Activated CD4-positive, alpha-beta memory T cell treated with anti-CD3 and anti-CD28 coated beads, Interleukin-2, amount 10 ng/mL, durations not matched to agents 7 days and 5 days (primary cell): ENCODE data around the gene CTNNA2. TPM values are rescaled to one million over a fixed set of nuclear protein-coding genes. Genes with fewer than 3 reads are reported as not detected.

Experiments used
- CTCF ChIA-PET: fragments of 350-600 bp; sonication (Branson Sonifier 250); formaldehyde crosslinking; loops from one replicate; lab custom pipeline; 2021; ENCODE audit warnings: antibody characterized with exemption, inconsistent platforms; lab: Charles Lee
- POLR2A ChIA-PET: fragments of 350-600 bp; sonication (Branson Sonifier 250); formaldehyde crosslinking; loops from one replicate; lab custom pipeline; 2021; ENCODE audit warnings: antibody characterized with exemption; lab: Charles Lee
- DNase-seq: peaks from one replicate; pipeline ENCODE4 v3.0.0-alpha.2; 2020
- H3K27ac Mint-ChIP-seq: one replicate; pipeline ENCODE4 v1.8.0; 2021; ENCODE audit warnings: mild to moderate bottlenecking, mixed read lengths
- H3K27me3 Mint-ChIP-seq: one replicate; pipeline ENCODE4 v1.8.0; 2021; ENCODE audit warnings: mixed read lengths
- H3K36me3 Mint-ChIP-seq: one replicate; pipeline ENCODE4 v1.8.0; 2021; ENCODE audit warnings: low read depth, mixed read lengths
- H3K4me1 Mint-ChIP-seq: one replicate; pipeline ENCODE4 v1.8.0; 2021; ENCODE audit warnings: mixed read lengths
- H3K4me3 Mint-ChIP-seq: one replicate; pipeline ENCODE4 v1.8.0; 2021; ENCODE audit warnings: mild to moderate bottlenecking, mixed read lengths
- H3K9me3 Mint-ChIP-seq: one replicate; pipeline ENCODE4 v1.8.0; 2021; ENCODE audit warnings: mixed read lengths
- total RNA-seq, 2 experiments: library from RNA; stranded (reverse); gene quantifications; one replicate each; pipeline ENCODE4 v1.2.3, GENCODE V29; 2021

CTNNA2 gene
- total RNA-seq, 2 experiments from 2014 or later: not detected

DNA sequence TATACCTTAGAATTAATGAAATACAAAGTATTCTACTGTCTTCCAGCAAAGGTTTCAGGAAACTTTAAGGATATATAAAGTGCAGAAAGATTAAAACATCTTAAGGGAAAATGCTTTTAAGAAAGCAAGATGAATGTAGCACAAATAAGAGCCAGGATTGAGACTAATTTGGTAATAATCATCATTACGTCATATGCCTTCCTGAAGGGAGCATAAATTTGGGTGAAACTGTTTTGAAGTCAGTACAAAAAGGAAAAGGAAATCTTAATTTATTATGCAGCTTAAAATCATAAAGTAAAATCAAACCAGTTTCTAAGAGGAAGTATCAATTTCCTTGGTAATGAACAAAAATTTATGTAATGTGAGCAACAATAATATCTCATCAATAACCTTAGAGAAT lies 221.7 kb downstream of the CTNNA2 start:
- CTCF ChIA-PET: no interaction called here
- POLR2A ChIA-PET: no interaction called here
- H3K36me3 Mint-ChIP-seq: no peaks in the 10 kb centered on the region
- no peak overlapping the region for H3K4me3 Mint-ChIP-seq
- no peak overlapping the region for H3K27ac Mint-ChIP-seq
- no peak for DNase-seq
- H3K4me1 Mint-ChIP-seq: no peaks in the 10 kb centered on the region
- H3K9me3 Mint-ChIP-seq: peaks cover 5% of the 10 kb centered on the region
- no peaks in the 10 kb centered on the region for H3K27me3 Mint-ChIP-seq

DNA sequence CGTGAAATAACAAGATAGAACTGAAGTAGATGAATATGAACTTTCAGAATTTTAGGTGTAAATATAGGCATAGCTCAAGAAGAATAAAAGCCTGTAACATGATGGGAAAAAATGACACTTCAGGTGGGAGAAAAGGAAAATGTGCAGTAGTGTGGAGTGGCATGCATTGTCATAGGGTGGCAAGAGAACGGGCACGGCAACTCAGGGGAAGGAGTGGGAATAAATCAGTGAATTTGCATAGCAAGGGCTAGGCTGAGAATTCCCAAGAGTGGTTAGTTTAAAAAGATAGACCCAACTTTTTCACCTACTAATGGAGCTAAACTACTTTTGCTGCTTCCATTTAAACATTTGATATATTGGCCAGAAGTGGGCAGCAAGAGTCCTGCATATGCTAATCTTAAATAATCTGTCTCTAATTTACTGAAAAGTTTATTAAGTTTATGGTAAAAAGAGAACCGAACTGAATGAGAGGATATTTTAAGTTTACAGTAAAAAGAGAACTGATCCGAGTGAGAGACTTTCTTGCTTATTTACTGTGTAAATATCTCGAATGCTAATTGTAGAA lies 228.1 kb downstream of the CTNNA2 start:
- POLR2A ChIA-PET: no interaction called here
- Mint-ChIP-seq H3K4me1 (no peaks in the 10 kb centered on the region), H3K4me3 (no peak overlapping the region), H3K9me3 (peaks cover 10% of the 10 kb centered on the region), H3K27me3 (no peaks in the 10 kb centered on the region), H3K27ac (no peak overlapping the region), H3K36me3 (no peaks in the 10 kb centered on the region)
- CTCF ChIA-PET: no interaction called here
- DNase-seq: no peak

GRCh38 chr2:79750321-79750720 lies 237.5 kb downstream of the CTNNA2 start:
- no peak for DNase-seq
- H3K4me1 Mint-ChIP-seq: no peaks in the 10 kb centered on the region
- no peaks in the 10 kb centered on the region for H3K27me3 Mint-ChIP-seq
- no peak overlapping the region for H3K4me3 Mint-ChIP-seq
- ChIA-PET POLR2A (no interaction called here), CTCF (no interaction called here)
- no peaks in the 10 kb centered on the region for H3K36me3 Mint-ChIP-seq
- no peak overlapping the region for H3K27ac Mint-ChIP-seq
- peaks cover 8% of the 10 kb centered on the region for H3K9me3 Mint-ChIP-seq

DNA sequence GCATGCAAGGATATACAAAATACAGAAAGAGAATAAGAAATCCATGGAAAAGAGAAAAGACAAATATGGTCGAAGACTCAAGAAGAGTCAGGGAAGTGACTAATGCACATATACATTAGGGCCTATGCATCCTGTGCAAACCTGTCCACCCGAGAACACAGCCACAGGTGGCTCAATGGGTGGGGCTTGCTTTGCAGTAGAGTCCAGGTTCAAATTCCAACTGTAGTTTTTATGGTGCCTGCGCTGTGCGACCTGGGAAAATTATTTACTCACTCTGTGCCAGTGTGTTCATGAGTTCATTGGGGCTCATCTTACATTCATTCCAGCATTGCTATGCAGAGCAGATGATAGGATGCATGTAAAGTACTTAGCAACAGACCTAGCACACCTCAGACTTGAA lies 244.7 kb downstream of the CTNNA2 start:
- ChIA-PET POLR2A (no interaction called here), CTCF (no interaction called here)
- no peaks in the 10 kb centered on the region for H3K4me1 Mint-ChIP-seq

GRCh38 chr2:79758042-79758441 lies 245.2 kb downstream of the CTNNA2 start:
- H3K27ac Mint-ChIP-seq: no peak overlapping the region
- no peaks in the 10 kb centered on the region for H3K4me1 Mint-ChIP-seq
- ChIA-PET POLR2A (no interaction called here), CTCF (no interaction called here)
- H3K4me3 Mint-ChIP-seq: no peak overlapping the region
- peaks cover 9% of the 10 kb centered on the region for H3K9me3 Mint-ChIP-seq
- DNase-seq: no peak
- H3K27me3 Mint-ChIP-seq: no peaks in the 10 kb centered on the region
- no peaks in the 10 kb centered on the region for H3K36me3 Mint-ChIP-seq

More for the DNA sequence above, 244.7 kb downstream of the CTNNA2 start:
- peaks cover 9% of the 10 kb centered on the region for H3K9me3 Mint-ChIP-seq
- no peaks in the 10 kb centered on the region for H3K36me3 Mint-ChIP-seq
- no peaks in the 10 kb centered on the region for H3K27me3 Mint-ChIP-seq
- no peak overlapping the region for H3K27ac Mint-ChIP-seq
- DNase-seq: no peak
- H3K4me3 Mint-ChIP-seq: no peak overlapping the region

- POLR2A ChIA-PET: no interaction called here
- DNase-seq: no peak
- Mint-ChIP-seq H3K27me3 (no peaks in the 10 kb centered on the region), H3K36me3 (no peaks in the 10 kb centered on the region), H3K9me3 (peaks cover 6% of the 10 kb centered on the region), H3K4me1 (no peaks in the 10 kb centered on the region), H3K27ac (no peak overlapping the region), H3K4me3 (no peak overlapping the region)
- CTCF ChIA-PET: no interaction called here
These were observed 246.0 kb downstream of the CTNNA2 start for GRCh38 chr2:79758749-79759282.

- Mint-ChIP-seq H3K27me3 (no peaks in the 10 kb centered on the region), H3K9me3 (peaks cover 5% of the 10 kb centered on the region), H3K36me3 (no peaks in the 10 kb centered on the region), H3K4me3 (no peak overlapping the region), H3K4me1 (no peaks in the 10 kb centered on the region), H3K27ac (no peak overlapping the region)
- CTCF ChIA-PET: no interaction called here
- no peak for DNase-seq
- POLR2A ChIA-PET: no interaction called here
These were observed 258.1 kb downstream of the CTNNA2 start for GRCh38 chr2:79770926-79771325.

GRCh38 chr2:79771493-79771892 lies 258.6 kb downstream of the CTNNA2 start:
- POLR2A ChIA-PET: no interaction called here
- no peak overlapping the region for H3K4me3 Mint-ChIP-seq
- no peak for DNase-seq
- CTCF ChIA-PET: no interaction called here
- no peaks in the 10 kb centered on the region for H3K4me1 Mint-ChIP-seq
- H3K9me3 Mint-ChIP-seq: peaks cover 5% of the 10 kb centered on the region
- no peaks in the 10 kb centered on the region for H3K36me3 Mint-ChIP-seq
- no peaks in the 10 kb centered on the region for H3K27me3 Mint-ChIP-seq
- H3K27ac Mint-ChIP-seq: no peak overlapping the region

GRCh38 chr2:79774016-79774415 lies 261.2 kb downstream of the CTNNA2 start:
- CTCF ChIA-PET: no interaction called here
- no peak overlapping the region for H3K27ac Mint-ChIP-seq

DNA sequence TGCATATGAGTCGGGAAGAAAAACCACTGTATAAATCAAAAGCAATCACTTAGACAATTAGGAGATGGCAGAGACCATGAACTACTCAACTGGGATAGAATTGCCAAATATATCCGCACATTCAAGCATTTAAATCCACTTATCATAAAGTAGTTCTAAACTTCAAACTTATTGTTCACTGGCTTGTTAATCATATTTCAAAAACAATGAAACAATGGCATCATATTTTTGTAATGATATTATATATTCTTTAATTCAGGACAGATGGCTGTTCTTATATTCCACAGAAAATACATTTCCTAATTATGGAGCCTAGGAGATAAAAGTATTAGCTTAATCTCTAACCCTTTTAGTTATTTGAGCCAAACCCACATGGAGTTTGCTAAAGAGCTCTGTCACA lies 263.6 kb downstream of the CTNNA2 start:
- H3K4me3 Mint-ChIP-seq: no peak overlapping the region
- no peaks in the 10 kb centered on the region for H3K27me3 Mint-ChIP-seq
- peaks cover 2% of the 10 kb centered on the region for H3K9me3 Mint-ChIP-seq
- CTCF ChIA-PET: no interaction called here
- POLR2A ChIA-PET: no interaction called here
- no peaks in the 10 kb centered on the region for H3K36me3 Mint-ChIP-seq
- no peak for DNase-seq
- H3K27ac Mint-ChIP-seq: no peak overlapping the region
- no peaks in the 10 kb centered on the region for H3K4me1 Mint-ChIP-seq

More at GRCh38 chr2:79774016-79774415, 261.2 kb downstream of the CTNNA2 start:
- POLR2A ChIA-PET: no interaction called here
- no peaks in the 10 kb centered on the region for H3K36me3 Mint-ChIP-seq
- H3K4me1 Mint-ChIP-seq: no peaks in the 10 kb centered on the region
- peaks cover 2% of the 10 kb centered on the region for H3K9me3 Mint-ChIP-seq
- no peak overlapping the region for H3K4me3 Mint-ChIP-seq
- H3K27me3 Mint-ChIP-seq: no peaks in the 10 kb centered on the region
- no peak for DNase-seq

DNA sequence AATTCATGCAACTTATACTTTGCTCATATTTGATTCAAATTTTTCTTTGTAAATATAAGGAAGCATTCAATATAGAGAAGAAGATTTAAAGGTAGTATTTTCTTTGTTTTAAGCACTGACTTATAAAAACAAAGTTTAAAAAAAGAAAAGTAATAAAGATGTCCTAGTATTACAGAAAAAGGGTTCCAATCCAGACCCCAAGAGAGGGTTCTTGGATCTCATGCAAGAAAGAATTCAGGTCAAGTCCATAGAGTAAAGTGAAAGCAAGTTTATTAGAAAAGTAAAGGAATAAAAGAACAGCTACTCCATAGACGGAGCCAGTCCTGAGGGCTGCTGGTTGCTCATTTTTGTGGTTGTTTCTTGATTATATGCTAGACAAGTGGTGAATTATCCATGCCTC lies 267.9 kb downstream of the CTNNA2 start:
- H3K4me3 Mint-ChIP-seq: no peak overlapping the region
- POLR2A ChIA-PET: no interaction called here
- no peak overlapping the region for H3K27ac Mint-ChIP-seq
- peaks cover 7% of the 10 kb centered on the region for H3K9me3 Mint-ChIP-seq
- H3K4me1 Mint-ChIP-seq: no peaks in the 10 kb centered on the region
- no peaks in the 10 kb centered on the region for H3K36me3 Mint-ChIP-seq
- no peaks in the 10 kb centered on the region for H3K27me3 Mint-ChIP-seq
- no peak for DNase-seq
- CTCF ChIA-PET: no interaction called here

- Mint-ChIP-seq H3K27me3 (no peaks in the 10 kb centered on the region), H3K36me3 (no peaks in the 10 kb centered on the region), H3K4me3 (no peak overlapping the region), H3K4me1 (no peaks in the 10 kb centered on the region), H3K27ac (no peak overlapping the region), H3K9me3 (peaks cover 7% of the 10 kb centered on the region)
- ChIA-PET CTCF (no interaction called here), POLR2A (no interaction called here)
- DNase-seq: no peak
These were observed 270.0 kb downstream of the CTNNA2 start for GRCh38 chr2:79782576-79783452.

DNA sequence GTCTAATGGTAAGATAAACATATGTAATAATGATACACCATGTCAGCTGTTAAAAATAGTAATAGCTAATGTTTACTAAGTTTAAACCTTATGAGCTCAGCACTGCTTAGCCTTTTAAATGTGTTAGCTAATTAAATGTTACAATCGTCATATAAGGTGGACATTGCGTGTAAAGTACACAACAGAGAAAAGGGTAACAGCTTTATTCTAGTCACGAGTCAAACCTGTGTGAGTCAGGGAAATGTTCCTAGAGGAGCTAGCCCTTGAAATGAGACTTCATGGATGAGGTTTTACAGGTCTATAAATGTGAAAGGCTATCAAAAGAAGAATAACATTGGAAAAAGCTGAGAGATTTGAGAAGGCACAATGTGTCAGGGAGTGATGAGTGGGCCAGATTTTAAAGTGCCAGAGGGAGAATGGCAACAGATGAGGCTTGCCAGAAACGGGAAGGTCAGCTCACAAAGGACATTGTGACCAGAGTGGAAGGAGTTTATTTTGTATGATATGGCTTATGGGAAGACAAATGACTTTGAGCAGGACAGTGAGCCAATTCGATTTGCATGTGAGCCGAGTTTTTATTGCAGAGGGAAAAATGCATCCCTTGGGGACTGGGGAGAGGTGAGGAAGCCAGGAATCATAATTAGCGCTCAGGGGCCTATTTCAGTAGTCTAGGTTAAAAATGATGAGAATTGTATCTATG lies 276.3 kb downstream of the CTNNA2 start:
- no peak overlapping the region for H3K27ac Mint-ChIP-seq
- ChIA-PET CTCF (no interaction called here), POLR2A (no interaction called here)
- H3K9me3 Mint-ChIP-seq: peaks cover 7% of the 10 kb centered on the region
- H3K4me3 Mint-ChIP-seq: no peak overlapping the region
- H3K36me3 Mint-ChIP-seq: no peaks in the 10 kb centered on the region
- DNase-seq: no peak
- no peaks in the 10 kb centered on the region for H3K27me3 Mint-ChIP-seq
- no peaks in the 10 kb centered on the region for H3K4me1 Mint-ChIP-seq
